ENCODE measurements around the gene TNPO2.

Gene TNPO2

GRCh38 chr19:12756150-12756883 lies 32.6 kb upstream of the TNPO2 start:
- no peak overlapping the region for H3K4me3 ChIP-seq (ENCODE audit: low read depth, low read length)
- H3K36me3 ChIP-seq (ENCODE audit: control insufficient read depth, insufficient read depth, low read length) = no peaks in the 10 kb centered on the region

GRCh38 chr19:12754465-12755196 lies 30.9 kb upstream of the TNPO2 start:
- H3K9me3 ChIP-seq (ENCODE audit: control insufficient read depth, insufficient read depth, low read length) = no peaks in the 10 kb centered on the region
- no peak overlapping the region for H3K4me3 ChIP-seq (ENCODE audit: low read depth, low read length)
- H3K27me3 ChIP-seq (ENCODE audit: control insufficient read depth, insufficient read depth, low read length) = peaks cover 26% of the 10 kb centered on the region
- H3K4me1 ChIP-seq (ENCODE audit: control insufficient read depth, insufficient read depth, low read length) = no peaks in the 10 kb centered on the region
- H3K9ac ChIP-seq (ENCODE audit: low read depth, low read length) = no peak overlapping the region
- H3K36me3 ChIP-seq (ENCODE audit: control insufficient read depth, insufficient read depth, low read length) = no peaks in the 10 kb centered on the region

More at GRCh38 chr19:12756150-12756883, 32.6 kb upstream of the TNPO2 start:
- Histone ChIP-seq H3K4me1 (ENCODE audit: control insufficient read depth, insufficient read depth, low read length) (no peaks in the 10 kb centered on the region), H3K9me3 (ENCODE audit: control insufficient read depth, insufficient read depth, low read length) (no peaks in the 10 kb centered on the region), H3K9ac (ENCODE audit: low read depth, low read length) (no peak overlapping the region), H3K27me3 (ENCODE audit: control insufficient read depth, insufficient read depth, low read length) (peaks cover 10% of the 10 kb centered on the region)

- Histone ChIP-seq H3K9ac (ENCODE audit: low read depth, low read length) (peak overlapping the region; percentile 47), H3K27me3 (ENCODE audit: control insufficient read depth, insufficient read depth, low read length) (peaks cover 27% of the 10 kb centered on the region), H3K4me3 (ENCODE audit: low read depth, low read length) (peak overlapping the region; percentile 60), H3K4me1 (ENCODE audit: control insufficient read depth, insufficient read depth, low read length) (no peaks in the 10 kb centered on the region), H3K36me3 (ENCODE audit: control insufficient read depth, insufficient read depth, low read length) (peaks cover 6% of the 10 kb centered on the region), H3K9me3 (ENCODE audit: control insufficient read depth, insufficient read depth, low read length) (no peaks in the 10 kb centered on the region)
These were observed 28.5 kb upstream of the TNPO2 start for GRCh38 chr19:12752056-12752781.

- Histone ChIP-seq H3K9me3 (ENCODE audit: control insufficient read depth, insufficient read depth, low read length) (no peaks in the 10 kb centered on the region), H3K36me3 (ENCODE audit: control insufficient read depth, insufficient read depth, low read length) (peaks cover 9% of the 10 kb centered on the region), H3K4me1 (ENCODE audit: control insufficient read depth, insufficient read depth, low read length) (no peaks in the 10 kb centered on the region), H3K4me3 (ENCODE audit: low read depth, low read length) (peak within 1 kb of the TSS; percentile 60), H3K9ac (ENCODE audit: low read depth, low read length) (peak within 1 kb of the TSS; percentile 47), H3K27me3 (ENCODE audit: control insufficient read depth, insufficient read depth, low read length) (peaks cover 27% of the 10 kb centered on the region)
These were observed 27.9 kb upstream of the TNPO2 start, which contains the start of gene BEST2 for GRCh38 chr19:12751635-12752034. BEST2 (plus strand) TSS chr19:12751791; CDS start chr19:12752593, 802 bp downstream.

GRCh38 chr19:12750851-12751250 lies 27.1 kb upstream of the TNPO2 start:
- peaks cover 27% of the 10 kb centered on the region for H3K27me3 ChIP-seq (ENCODE audit: control insufficient read depth, insufficient read depth, low read length)
- H3K4me1 ChIP-seq (ENCODE audit: control insufficient read depth, insufficient read depth, low read length) = no peaks in the 10 kb centered on the region
- H3K36me3 ChIP-seq (ENCODE audit: control insufficient read depth, insufficient read depth, low read length) = peaks cover 9% of the 10 kb centered on the region

GRCh38 chr19:12749938-12750521 lies 26.3 kb upstream of the TNPO2 start:
- H3K4me3 ChIP-seq (ENCODE audit: low read depth, low read length) = no peak overlapping the region
- H3K4me1 ChIP-seq (ENCODE audit: control insufficient read depth, insufficient read depth, low read length) = no peaks in the 10 kb centered on the region
- no peaks in the 10 kb centered on the region for H3K9me3 ChIP-seq (ENCODE audit: control insufficient read depth, insufficient read depth, low read length)
- H3K36me3 ChIP-seq (ENCODE audit: control insufficient read depth, insufficient read depth, low read length) = peaks cover 9% of the 10 kb centered on the region
- H3K27me3 ChIP-seq (ENCODE audit: control insufficient read depth, insufficient read depth, low read length) = peaks cover 27% of the 10 kb centered on the region
- no peak overlapping the region for H3K9ac ChIP-seq (ENCODE audit: low read depth, low read length)

More at GRCh38 chr19:12750851-12751250, 27.1 kb upstream of the TNPO2 start:
- Histone ChIP-seq H3K9me3 (ENCODE audit: control insufficient read depth, insufficient read depth, low read length) (no peaks in the 10 kb centered on the region), H3K9ac (ENCODE audit: low read depth, low read length) (no peak overlapping the region), H3K4me3 (ENCODE audit: low read depth, low read length) (no peak overlapping the region)

- no peaks in the 10 kb centered on the region for H3K9me3 ChIP-seq (ENCODE audit: control insufficient read depth, insufficient read depth, low read length)
- H3K36me3 ChIP-seq (ENCODE audit: control insufficient read depth, insufficient read depth, low read length) = peaks cover 16% of the 10 kb centered on the region
- H3K4me3 ChIP-seq (ENCODE audit: low read depth, low read length) = no peak overlapping the region
- no peak overlapping the region for H3K9ac ChIP-seq (ENCODE audit: low read depth, low read length)
- H3K27me3 ChIP-seq (ENCODE audit: control insufficient read depth, insufficient read depth, low read length) = peaks cover 24% of the 10 kb centered on the region
- H3K4me1 ChIP-seq (ENCODE audit: control insufficient read depth, insufficient read depth, low read length) = no peaks in the 10 kb centered on the region
These were observed 24.8 kb upstream of the TNPO2 start for GRCh38 chr19:12748489-12748888.

- Histone ChIP-seq H3K4me3 (ENCODE audit: low read depth, low read length) (no peak overlapping the region), H3K36me3 (ENCODE audit: control insufficient read depth, insufficient read depth, low read length) (peaks cover 16% of the 10 kb centered on the region), H3K27me3 (ENCODE audit: control insufficient read depth, insufficient read depth, low read length) (peaks cover 7% of the 10 kb centered on the region), H3K9me3 (ENCODE audit: control insufficient read depth, insufficient read depth, low read length) (no peaks in the 10 kb centered on the region), H3K4me1 (ENCODE audit: control insufficient read depth, insufficient read depth, low read length) (no peaks in the 10 kb centered on the region), H3K9ac (ENCODE audit: low read depth, low read length) (no peak overlapping the region)
These were observed 21.6 kb upstream of the TNPO2 start for GRCh38 chr19:12745166-12745897.

GRCh38 chr19:12737835-12738351 lies 14.2 kb upstream of the TNPO2 start:
- Histone ChIP-seq H3K9ac (ENCODE audit: low read depth, low read length) (peak overlapping the region; percentile 87), H3K4me1 (ENCODE audit: control insufficient read depth, insufficient read depth, low read length) (peaks cover 3% of the 10 kb centered on the region), H3K4me3 (ENCODE audit: low read depth, low read length) (peak overlapping the region; percentile 94), H3K9me3 (ENCODE audit: control insufficient read depth, insufficient read depth, low read length) (no peaks in the 10 kb centered on the region), H3K27me3 (ENCODE audit: control insufficient read depth, insufficient read depth, low read length) (no peaks in the 10 kb centered on the region), H3K36me3 (ENCODE audit: control insufficient read depth, insufficient read depth, low read length) (no peaks in the 10 kb centered on the region)

GRCh38 chr19:12736995-12737834 lies 13.5 kb upstream of the TNPO2 start, which contains the start of gene GET3:
GET3 (plus strand) TSS chr19:12737497; CDS start chr19:12737506, 9 bp downstream.
- peak within 1 kb of the TSS; percentile 87 for H3K9ac ChIP-seq (ENCODE audit: low read depth, low read length)
- H3K36me3 ChIP-seq (ENCODE audit: control insufficient read depth, insufficient read depth, low read length) = no peaks in the 10 kb centered on the region
- peak within 1 kb of the TSS; percentile 94 for H3K4me3 ChIP-seq (ENCODE audit: low read depth, low read length)
- peaks cover 3% of the 10 kb centered on the region for H3K4me1 ChIP-seq (ENCODE audit: control insufficient read depth, insufficient read depth, low read length)
- no peaks in the 10 kb centered on the region for H3K9me3 ChIP-seq (ENCODE audit: control insufficient read depth, insufficient read depth, low read length)
- no peaks in the 10 kb centered on the region for H3K27me3 ChIP-seq (ENCODE audit: control insufficient read depth, insufficient read depth, low read length)
